ENCODE results near the gene FCMR.

DNA sequence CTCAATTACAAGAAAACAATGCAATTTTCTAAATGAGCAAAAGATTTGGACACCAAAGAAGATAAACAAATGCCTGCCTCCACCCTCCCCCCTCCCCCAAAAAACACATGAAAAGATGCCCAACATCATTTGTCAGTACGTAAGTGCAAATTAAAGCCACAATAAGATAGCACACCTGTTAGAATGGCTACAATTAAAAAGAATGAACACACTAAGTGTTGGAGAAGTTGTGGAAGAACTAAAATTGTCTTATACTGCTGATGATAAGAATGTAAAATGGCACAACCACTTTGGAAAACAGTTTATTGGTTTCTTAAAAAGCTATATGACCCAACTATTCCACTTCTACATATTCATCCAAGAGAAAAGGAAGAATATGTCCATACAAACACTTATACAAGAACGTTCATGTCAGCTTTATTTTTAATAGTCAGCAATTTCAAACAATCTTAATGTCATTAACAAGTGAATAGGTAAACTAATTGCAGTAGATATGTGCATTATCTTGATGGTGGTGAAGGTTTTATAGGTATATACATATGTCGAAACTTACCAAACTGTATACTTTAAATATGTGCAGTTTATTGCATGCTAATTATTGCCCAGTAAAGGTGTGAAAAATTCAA lies 45.9 kb downstream of the FCMR start:
- TF ChIP-seq CTCF (IDR thresholded peaks at IDR 0.05; ENCODE audit: low read depth, low read length, poor library complexity, severe bottlenecking) (no peak), EZH2phosphoT487 (IDR thresholded peaks at IDR 0.05; ENCODE audit: borderline replicate concordance, low read length) (no peak)

Measured in DOHH2 (cell line).